DOHH2 (cell line): ENCODE data around the gene CIBAR2.

Experiments used
- CTCF ChIP-seq: fragments of 200-600 bp; sonication (generic); IDR thresholded peaks from one replicate; pipeline ENCODE4 v1.5.1; 2014; ENCODE audit warnings: antibody characterized with exemption, mild to moderate bottlenecking, low read depth, low read length; ENCODE audit not compliant: poor library complexity, severe bottlenecking
- EZH2phosphoT487 ChIP-seq: fragments of 200-600 bp; sonication (generic); IDR thresholded peaks from 2 replicates; pipeline ENCODE4 v1.6.1; 2017; ENCODE audit warnings: borderline replicate concordance, mild to moderate bottlenecking, antibody characterized with exemption, low read length, moderate library complexity, mixed read lengths

- no peak for TF ChIP-seq CTCF
- no peak for TF ChIP-seq EZH2phosphoT487
Measured at GRCh38 chr16:85092309-85092708, 20.0 kb downstream of the CIBAR2 start.
